KMS-11 (cell line): ENCODE results near the gene WDR86.

Source experiments
- H2AFZ ChIP-seq: fragments of 200-600 bp; sonication (generic); 2 replicates; pipeline ENCODE4 v1.6.1; 2016; ENCODE audit warnings: antibody characterized with exemption, mixed run types, low read depth
- H3K27ac ChIP-seq: fragments of 200-600 bp; sonication (generic); 2 replicates; pipeline ENCODE4 v1.6.1; 2016; ENCODE audit warnings: mild to moderate bottlenecking, mixed run types
- H3K27me3 ChIP-seq: fragments of 200-600 bp; sonication (generic); 2 replicates; pipeline ENCODE4 v1.6.1; 2017; ENCODE audit warnings: mild to moderate bottlenecking, low read depth, mixed run types, moderate library complexity; ENCODE audit not compliant: insufficient read depth
- H3K36me3 ChIP-seq: fragments of 200-600 bp; sonication (generic); 2 replicates; pipeline ENCODE4 v1.6.1; 2017; ENCODE audit warnings: mild to moderate bottlenecking, mixed run types; ENCODE audit not compliant: insufficient read depth
- H3K4me1 ChIP-seq: fragments of 200-600 bp; sonication (generic); 2 replicates; pipeline ENCODE4 v1.6.1; 2016; ENCODE audit warnings: mild to moderate bottlenecking, low read depth, mixed run types; ENCODE audit not compliant: poor library complexity, severe bottlenecking
- H3K4me2 ChIP-seq: fragments of 200-600 bp; sonication (generic); 2 replicates; pipeline ENCODE4 v1.7.0; 2016; ENCODE audit warnings: mild to moderate bottlenecking, mixed run types
- H3K4me3 ChIP-seq: fragments of 200-600 bp; sonication (generic); IDR thresholded peaks from 2 replicates; pipeline ENCODE4 v1.6.1; 2017; ENCODE audit warnings: low read depth, low read length, mixed read lengths; ENCODE audit not compliant: insufficient read depth
- H3K79me2 ChIP-seq: fragments of 200-600 bp; sonication (generic); 2 replicates; pipeline ENCODE4 v1.6.1; 2016; ENCODE audit warnings: low read depth, mixed run types; ENCODE audit not compliant: insufficient read depth
- H3K9ac ChIP-seq: fragments of 200-600 bp; sonication (generic); 2 replicates; pipeline ENCODE4 v1.6.1; 2016; ENCODE audit warnings: mild to moderate bottlenecking, mixed run types
- H4K20me1 ChIP-seq: fragments of 200-600 bp; sonication (generic); 2 replicates; pipeline ENCODE4 v1.6.1; 2016; ENCODE audit warnings: mild to moderate bottlenecking, mixed run types; ENCODE audit not compliant: insufficient read depth
- CTCF ChIP-seq: fragments of 200-600 bp; sonication (generic); conservative IDR thresholded peaks from 2 replicates; pipeline ENCODE4 v1.6.1; 2017; ENCODE audit warnings: low read depth, mild to moderate bottlenecking, antibody characterized with exemption, low read length, moderate library complexity, mixed read lengths

The WDR86 gene

GRCh38 chr7:151352512-151352911 is 57.3 kb downstream of the WDR86 start:
- no peak overlapping the region for H3K27ac ChIP-seq
- no peak overlapping the region for H2AFZ ChIP-seq
- H3K27me3 ChIP-seq = no peaks in the 10 kb centered on the region
- H3K9ac ChIP-seq = no peak overlapping the region
- no peak for TF ChIP-seq CTCF
- no peaks in the 10 kb centered on the region for H4K20me1 ChIP-seq
- H3K4me1 ChIP-seq = peaks cover 11% of the 10 kb centered on the region
- no peak overlapping the region for H3K4me3 ChIP-seq
- no peaks in the 10 kb centered on the region for H3K79me2 ChIP-seq
- no peak overlapping the region for H3K4me2 ChIP-seq
- H3K36me3 ChIP-seq = 0 out of 2 replicates have a peak, but pooled peaks cover 2% of the 10 kb centered on the region

GRCh38 chr7:151351967-151352366 is 57.9 kb downstream of the WDR86 start:
- no peak overlapping the region for H3K4me3 ChIP-seq
- no peak overlapping the region for H3K4me2 ChIP-seq
- H3K79me2 ChIP-seq = no peaks in the 10 kb centered on the region
- TF ChIP-seq CTCF = no peak
- no peak overlapping the region for H2AFZ ChIP-seq
- no peak overlapping the region for H3K9ac ChIP-seq
- no peaks in the 10 kb centered on the region for H4K20me1 ChIP-seq
- H3K27ac ChIP-seq = no peak overlapping the region
- no peaks in the 10 kb centered on the region for H3K27me3 ChIP-seq
- peaks cover 11% of the 10 kb centered on the region for H3K4me1 ChIP-seq
- no peaks in the 10 kb centered on the region for H3K36me3 ChIP-seq

- H3K36me3 ChIP-seq = no peaks in the 10 kb centered on the region
Observed at GRCh38 chr7:151351027-151351426, 58.8 kb downstream of the WDR86 start.

GRCh38 chr7:151349507-151349853 is 60.4 kb downstream of the WDR86 start:
- Histone ChIP-seq H3K27me3 (no peaks in the 10 kb centered on the region), H3K4me1 (peaks cover 11% of the 10 kb centered on the region), H4K20me1 (no peaks in the 10 kb centered on the region), H3K27ac (no peak overlapping the region), H3K36me3 (no peaks in the 10 kb centered on the region), H3K9ac (no peak overlapping the region), H2AFZ (peak overlapping the region; percentile 28; the same call in 1 of the 2 replicates), H3K4me3 (no peak overlapping the region), H3K4me2 (peak overlapping the region; percentile 7; the same call in 1 of the 2 replicates), H3K79me2 (no peaks in the 10 kb centered on the region)
- TF ChIP-seq CTCF = no peak

More at GRCh38 chr7:151351027-151351426, 58.8 kb downstream of the WDR86 start:
- Histone ChIP-seq H2AFZ (no peak overlapping the region), H3K4me1 (peaks cover 11% of the 10 kb centered on the region), H3K4me3 (no peak overlapping the region), H4K20me1 (no peaks in the 10 kb centered on the region), H3K9ac (no peak overlapping the region), H3K27ac (no peak overlapping the region), H3K79me2 (no peaks in the 10 kb centered on the region), H3K4me2 (no peak overlapping the region), H3K27me3 (no peaks in the 10 kb centered on the region)
- TF ChIP-seq CTCF = peak; percentile 62
